IPS DF 6.9 (cell line): Measurements from ENCODE around the gene SMAD7.

Experiments used
- DNase-seq: peaks from one replicate; pipeline ENCODE4 v3.0.0-alpha.2; 2013; ENCODE audit warnings: low read depth, low spot score
- H3K27ac ChIP-seq: one replicate; pipeline ENCODE4 v1.5.1; 2013; ENCODE audit warnings: low read length, control low read depth
- H3K27me3 ChIP-seq: 2 replicates; pipeline ENCODE4 v1.6.1; 2013; ENCODE audit warnings: mild to moderate bottlenecking, low read length; ENCODE audit not compliant: control insufficient read depth, insufficient read depth
- H3K36me3 ChIP-seq: 2 replicates; pipeline ENCODE4 v1.6.1; 2013; ENCODE audit warnings: low read length; ENCODE audit not compliant: control insufficient read depth, insufficient read depth
- H3K4me1 ChIP-seq: 2 replicates; pipeline ENCODE4 v1.6.1; 2013; ENCODE audit warnings: low read length; ENCODE audit not compliant: control insufficient read depth, insufficient read depth
- H3K4me3 ChIP-seq: 2 replicates; pipeline ENCODE4 v1.5.1; 2013; ENCODE audit warnings: mild to moderate bottlenecking, low read length
- H3K9me3 ChIP-seq: 2 replicates; pipeline ENCODE4 v1.6.1; 2013; ENCODE audit warnings: low read length, inconsistent platforms; ENCODE audit not compliant: control insufficient read depth, insufficient read depth
- WGBS: extraction: QIAGEN DNeasy Blood & Tissue Kit; methylation state at CpG from one replicate; pipeline ENCODE4 v1.1.7; 2013; ENCODE audit warnings: mixed read lengths, missing lambda C conversion rate; ENCODE audit not compliant: insufficient read length, insufficient coverage; 5-methylcytosine and 5-hydroxymethylcytosine counted together

SMAD7 gene

DNA sequence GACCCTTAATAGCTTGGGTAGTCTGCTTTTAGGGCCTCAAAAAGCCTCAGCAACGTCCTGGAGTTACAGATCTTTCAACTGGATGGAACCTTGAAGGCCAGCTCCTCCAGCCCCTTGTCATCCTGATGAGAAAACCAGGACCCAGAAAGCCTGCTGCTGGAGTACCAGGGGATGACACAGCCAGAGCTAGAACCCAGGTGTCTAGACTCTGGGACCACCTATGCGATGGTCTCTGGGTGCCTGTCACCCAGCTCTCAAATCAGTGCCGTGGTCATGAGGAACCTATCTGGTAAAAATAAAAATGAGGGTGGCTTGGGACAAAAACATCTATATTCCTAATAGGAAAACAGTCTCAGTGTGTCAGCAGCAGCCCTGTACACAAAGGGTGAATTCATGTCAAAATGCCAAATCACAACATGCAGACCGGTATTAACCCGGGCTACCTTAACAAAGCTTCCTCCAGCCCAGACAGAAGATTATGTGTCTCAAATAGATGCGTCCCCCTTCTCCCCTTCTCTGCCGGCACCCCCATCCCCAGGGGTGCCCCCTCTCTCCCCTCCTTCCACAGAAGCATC is 28.5 kb downstream of the SMAD7 start:
- no peak overlapping the region for H3K4me3 ChIP-seq
- no CpG with 5 or more reads among the region's 7 CpGs for WGBS
- peaks cover 3% of the 10 kb centered on the region; the same call in 1 of the 2 replicates for H3K4me1 ChIP-seq
- no peaks in the 10 kb centered on the region for H3K27me3 ChIP-seq
- H3K9me3 ChIP-seq: no peaks in the 10 kb centered on the region
- H3K27ac ChIP-seq: no peak overlapping the region
- H3K36me3 ChIP-seq: peaks cover 6% of the 10 kb centered on the region; the same call in 1 of the 2 replicates
- DNase-seq: no peak

DNA sequence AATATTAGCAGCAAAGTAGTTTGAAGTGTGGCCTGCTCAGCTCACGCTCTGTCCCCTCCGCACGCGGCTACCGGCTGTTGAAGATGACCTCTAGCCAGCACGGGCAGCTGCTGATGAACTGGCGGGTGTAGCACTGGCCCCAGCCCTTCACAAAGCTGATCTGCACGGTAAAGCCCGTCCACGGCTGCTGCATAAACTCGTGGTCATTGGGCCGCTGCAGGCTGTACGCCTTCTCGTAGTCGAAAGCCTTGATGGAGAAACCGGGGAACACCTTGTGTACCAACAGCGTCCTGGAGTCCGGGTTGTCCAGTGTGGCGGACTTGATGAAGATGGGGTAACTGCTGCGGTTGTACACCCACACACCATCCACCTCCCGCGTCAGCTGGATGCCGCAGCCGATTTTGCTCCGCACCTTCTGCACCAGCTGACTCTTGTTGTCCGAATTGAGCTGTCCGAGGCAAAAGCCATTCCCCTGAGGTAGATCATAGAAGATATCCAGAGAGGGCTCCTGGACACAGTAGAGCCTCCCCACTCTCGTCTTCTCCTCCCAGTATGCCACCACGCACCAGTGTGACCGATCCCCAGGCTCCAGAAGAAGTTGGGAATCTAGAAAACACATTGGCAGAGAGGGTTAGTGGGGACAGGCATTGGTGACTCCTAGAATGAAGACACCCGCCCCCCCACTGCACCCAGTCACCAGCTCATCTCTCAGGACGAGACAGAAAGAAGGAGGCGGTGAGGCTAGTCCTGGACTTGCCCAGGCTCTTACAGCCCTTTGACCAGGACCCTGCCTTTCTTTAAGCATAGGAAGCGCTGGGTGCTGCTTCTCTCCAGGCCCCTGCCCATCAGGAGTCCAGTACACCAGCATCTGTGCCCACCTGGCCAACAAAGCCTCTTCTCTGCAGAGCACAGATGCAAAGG is 29.2 kb downstream of the SMAD7 start:
- WGBS: no CpG with 5 or more reads among the region's 34 CpGs
- DNase-seq: no peak
- no peak overlapping the region for H3K4me3 ChIP-seq
- no peaks in the 10 kb centered on the region for H3K27me3 ChIP-seq
- peaks cover 6% of the 10 kb centered on the region; the same call in 1 of the 2 replicates for H3K36me3 ChIP-seq
- peaks cover 3% of the 10 kb centered on the region for H3K4me1 ChIP-seq
- no peaks in the 10 kb centered on the region for H3K9me3 ChIP-seq
- H3K27ac ChIP-seq: no peak overlapping the region

DNA sequence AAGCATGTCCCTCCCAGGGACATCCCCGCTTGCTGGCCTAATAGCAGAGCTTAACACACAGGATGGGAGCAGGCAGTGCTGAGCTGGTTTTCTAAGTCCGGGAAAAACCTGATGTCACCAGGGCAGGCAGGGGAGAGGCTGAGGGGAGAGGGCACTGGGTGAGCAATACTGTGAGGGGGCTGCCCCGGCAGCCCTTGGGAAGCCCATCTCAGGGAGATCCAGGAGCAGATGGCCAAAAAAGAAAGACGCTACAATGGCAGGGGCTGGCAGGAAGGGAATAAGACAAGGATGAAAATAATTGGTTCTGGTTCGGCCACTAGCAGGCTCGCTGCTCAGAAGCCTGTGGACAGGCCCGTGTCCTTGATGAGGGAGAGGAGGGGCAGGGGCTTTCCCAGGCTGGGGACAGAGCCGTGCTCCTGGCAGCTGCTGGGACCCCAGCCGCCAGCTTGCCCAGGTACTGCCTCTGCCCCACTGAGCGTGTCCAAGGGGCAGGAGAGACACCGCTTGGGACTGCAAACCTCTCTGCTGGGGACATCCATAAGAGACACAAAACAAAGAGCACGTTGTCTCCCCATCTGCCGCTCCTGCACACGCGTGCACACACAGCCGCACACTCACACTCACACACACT is 30.2 kb downstream of the SMAD7 start:
- Histone ChIP-seq H3K9me3 (no peaks in the 10 kb centered on the region), H3K27me3 (no peaks in the 10 kb centered on the region), H3K4me1 (peaks cover 3% of the 10 kb centered on the region), H3K4me3 (no peak overlapping the region), H3K27ac (no peak overlapping the region), H3K36me3 (peaks cover 6% of the 10 kb centered on the region; the same call in 1 of the 2 replicates)
- no CpG with 5 or more reads among the region's 16 CpGs for WGBS
- DNase-seq: no peak

DNA sequence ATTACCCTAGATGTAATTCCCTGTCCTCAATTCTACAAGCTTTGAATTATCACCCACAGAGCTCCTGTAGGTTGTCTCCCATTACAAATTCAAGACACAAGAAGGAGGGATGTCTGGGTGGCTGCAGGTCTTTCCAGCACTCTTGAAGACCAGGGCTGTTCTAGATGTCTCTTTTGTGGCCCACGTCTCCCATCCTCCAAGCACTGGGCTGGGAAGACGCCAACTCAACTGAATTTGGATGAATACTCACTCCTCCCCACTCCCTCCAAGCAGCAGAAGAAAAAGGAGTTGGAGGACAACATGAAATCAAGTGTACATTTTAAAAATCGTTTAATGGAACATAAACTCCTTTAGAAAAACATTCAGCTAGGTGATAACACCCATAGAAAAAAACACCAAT is 31.2 kb downstream of the SMAD7 start:
- Histone ChIP-seq H3K9me3 (no peaks in the 10 kb centered on the region), H3K27me3 (no peaks in the 10 kb centered on the region), H3K27ac (no peak overlapping the region), H3K36me3 (peaks cover 6% of the 10 kb centered on the region; the same call in 1 of the 2 replicates), H3K4me3 (no peak overlapping the region), H3K4me1 (peaks cover 4% of the 10 kb centered on the region)
- DNase-seq: no peak
- no CpG with 5 or more reads among the region's 3 CpGs for WGBS

DNA sequence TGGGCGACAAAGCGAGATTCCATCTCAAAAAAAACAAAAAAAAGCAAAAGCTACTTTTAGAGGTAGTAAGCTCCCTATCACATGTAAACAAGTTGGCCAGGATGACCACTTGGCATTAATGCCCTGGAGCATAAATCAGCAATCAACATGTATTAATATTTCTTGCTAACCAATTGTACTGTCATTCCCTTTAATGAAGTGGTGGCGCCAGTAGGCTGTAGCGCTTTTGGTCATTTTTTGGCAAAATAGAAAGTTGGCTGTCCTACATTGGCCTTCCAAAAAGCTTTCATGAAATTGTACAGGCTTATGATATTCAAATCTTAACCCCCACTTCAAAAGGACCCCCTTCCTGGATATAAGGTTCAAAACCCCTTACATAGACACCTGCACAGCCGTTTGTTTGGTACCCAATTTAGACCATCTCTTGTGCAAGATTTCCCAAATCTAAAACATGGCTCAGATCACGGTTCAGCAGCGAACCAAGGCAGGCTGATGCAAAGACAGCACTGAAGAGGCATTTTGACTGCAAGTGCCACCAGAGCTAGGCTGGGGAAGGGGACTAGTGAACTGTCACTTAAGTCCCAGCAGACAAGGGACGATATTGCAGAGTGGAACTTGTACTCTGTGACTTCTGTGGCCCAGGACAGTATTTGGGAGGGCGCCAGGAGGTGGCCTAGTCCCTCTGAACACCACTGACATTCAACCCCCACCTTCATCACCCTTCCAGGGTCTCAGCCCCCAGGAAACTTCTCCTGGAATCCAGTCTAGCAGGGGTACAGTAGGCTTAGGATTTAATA is 31.9 kb downstream of the SMAD7 start:
- Histone ChIP-seq H3K27ac (no peak overlapping the region), H3K27me3 (no peaks in the 10 kb centered on the region), H3K4me3 (no peak overlapping the region), H3K4me1 (peaks cover 2% of the 10 kb centered on the region), H3K9me3 (no peaks in the 10 kb centered on the region), H3K36me3 (peaks cover 6% of the 10 kb centered on the region; the same call in 1 of the 2 replicates)
- WGBS: no CpG with 5 or more reads among the region's 9 CpGs
- no peak for DNase-seq

DNA sequence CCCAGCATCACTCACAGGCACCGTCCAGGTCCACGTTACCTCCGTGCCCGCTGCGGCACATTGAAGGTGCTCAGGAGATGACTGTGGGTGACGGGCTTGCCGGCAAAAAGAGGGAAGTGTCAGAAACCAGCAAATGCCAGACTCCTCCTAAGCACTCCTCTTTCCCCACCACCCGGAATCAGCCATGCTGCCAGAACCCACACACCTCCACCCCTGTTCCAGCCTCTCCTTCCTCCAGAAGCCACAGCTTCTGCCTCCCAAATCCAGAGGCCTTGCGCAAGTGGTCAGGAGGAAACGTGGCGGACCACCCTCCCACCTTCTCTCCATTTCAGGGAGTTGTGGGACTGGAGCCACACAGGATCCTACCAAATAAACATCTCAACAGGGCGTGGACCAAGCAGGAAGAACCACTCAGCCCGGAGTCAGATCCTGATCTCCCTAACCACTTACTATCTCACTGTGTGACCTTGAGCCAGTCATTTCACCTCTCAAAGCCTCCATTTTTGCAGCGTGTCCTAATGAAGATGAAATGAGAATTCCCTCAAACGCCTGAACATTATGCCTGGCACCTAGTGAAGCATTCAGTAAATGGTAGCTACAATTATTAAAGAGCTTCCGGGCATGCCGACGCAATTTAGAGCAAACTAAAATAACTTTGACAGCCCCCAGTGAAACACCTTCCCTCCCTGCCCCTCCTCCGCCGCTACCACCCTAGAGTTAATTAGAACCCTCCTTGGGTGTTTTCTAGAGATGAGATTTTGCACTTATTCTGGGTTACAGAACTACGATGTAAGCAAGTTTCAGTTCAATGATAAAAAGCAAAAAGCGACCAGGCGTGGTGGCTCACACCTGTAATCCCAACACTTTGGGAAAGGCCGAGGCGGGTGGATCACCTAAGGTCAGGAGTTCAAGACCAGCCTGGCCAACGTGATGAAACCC is 32.9 kb downstream of the SMAD7 start:
- Histone ChIP-seq H3K4me3 (no peak overlapping the region), H3K9me3 (no peaks in the 10 kb centered on the region), H3K36me3 (peaks cover 6% of the 10 kb centered on the region; the same call in 1 of the 2 replicates), H3K27me3 (no peaks in the 10 kb centered on the region), H3K27ac (no peak overlapping the region), H3K4me1 (peaks cover 2% of the 10 kb centered on the region)
- DNase-seq: no peak
- no CpG with 5 or more reads among the region's 26 CpGs for WGBS

DNA sequence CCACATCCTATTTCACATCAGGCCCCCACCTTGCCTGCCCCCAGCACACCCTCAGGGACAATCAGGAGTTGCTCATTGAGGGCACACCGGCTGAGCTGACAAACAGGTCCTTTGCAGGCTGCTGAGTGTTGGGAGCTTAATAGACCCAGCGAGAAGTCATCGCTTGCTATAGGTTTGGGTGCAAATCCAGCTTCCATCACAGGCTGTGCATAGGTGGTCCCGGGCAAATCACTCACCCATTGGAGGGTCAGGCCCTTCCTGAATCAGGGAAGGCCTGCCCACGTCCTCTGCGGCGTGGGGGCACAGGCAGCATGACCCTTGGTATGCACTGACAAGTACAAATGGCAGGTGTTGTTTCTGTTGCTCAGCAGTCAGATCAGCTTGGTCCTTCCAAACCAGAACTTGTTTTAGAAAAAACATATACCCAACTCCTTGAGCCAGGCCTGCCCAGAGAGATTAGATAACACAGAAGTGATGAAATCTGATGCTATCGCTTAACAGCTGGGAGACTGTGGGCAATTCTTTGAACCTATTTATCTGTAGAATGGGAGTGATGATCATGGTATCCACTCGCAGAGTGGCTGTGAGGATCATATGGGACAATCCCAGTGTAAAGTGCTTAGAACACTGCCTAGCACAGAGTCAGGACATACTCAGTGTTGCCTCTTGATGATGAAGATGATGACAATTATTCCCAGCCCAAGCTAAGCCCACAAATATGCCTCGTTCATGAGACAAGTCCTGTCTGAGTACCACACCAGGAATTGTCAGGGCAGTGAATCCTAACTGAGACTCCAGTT is 34.9 kb downstream of the SMAD7 start:
- DNase-seq: no peak
- peaks cover 2% of the 10 kb centered on the region for H3K4me1 ChIP-seq
- H3K4me3 ChIP-seq: no peak overlapping the region
- H3K36me3 ChIP-seq: peaks cover 3% of the 10 kb centered on the region; the same call in 1 of the 2 replicates
- no peaks in the 10 kb centered on the region for H3K9me3 ChIP-seq
- no CpG with 5 or more reads among the region's 10 CpGs for WGBS
- no peak overlapping the region for H3K27ac ChIP-seq
- H3K27me3 ChIP-seq: no peaks in the 10 kb centered on the region

DNA sequence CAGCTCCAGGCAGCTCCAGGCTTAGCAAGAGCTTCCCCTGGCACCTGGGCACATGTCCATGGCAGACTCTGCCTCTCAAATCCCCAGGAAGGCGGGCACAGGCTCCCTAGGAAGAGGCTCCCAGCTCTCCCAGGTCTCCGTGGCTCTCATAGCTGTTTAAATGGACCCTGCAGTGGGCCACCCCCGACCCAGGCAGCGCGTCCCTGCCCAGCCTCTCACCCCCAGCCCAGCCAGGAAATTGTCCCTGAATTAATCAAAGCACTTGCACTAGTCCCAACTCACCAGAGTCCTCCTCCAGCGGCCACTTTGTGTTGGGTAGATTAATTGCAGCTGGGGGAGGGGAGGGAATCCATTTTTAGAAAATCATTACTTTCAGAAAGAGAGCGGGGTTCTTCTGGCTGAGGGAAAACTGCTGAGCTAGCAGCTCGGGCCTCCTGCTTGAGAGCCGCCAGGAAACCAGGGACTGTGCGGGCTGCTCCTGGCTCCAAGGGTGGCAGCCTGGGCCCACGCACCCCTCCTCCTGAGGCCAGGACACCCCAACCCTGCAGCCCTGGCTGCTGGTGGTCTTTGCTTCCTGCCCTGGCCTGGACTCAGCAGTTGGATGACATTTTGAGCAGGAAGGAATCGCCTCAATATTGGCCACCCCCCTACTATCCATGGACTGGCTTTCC is 36.0 kb downstream of the SMAD7 start:
- DNase-seq: no peak
- WGBS: no CpG with 5 or more reads among the region's 12 CpGs
- Histone ChIP-seq H3K4me1 (peaks cover 2% of the 10 kb centered on the region), H3K36me3 (no peaks in the 10 kb centered on the region), H3K27me3 (no peaks in the 10 kb centered on the region), H3K4me3 (no peak overlapping the region), H3K27ac (no peak overlapping the region), H3K9me3 (no peaks in the 10 kb centered on the region)
